ENCODE data around the gene SLC16A3. TPM values are rescaled to one million over a fixed set of nuclear protein-coding genes. Genes with fewer than 3 reads are reported as not detected.

SLC16A3 gene
- total and polyA plus RNA-seq, 12 donors, result 2.7 to 58.6 (median 32.7) TPM

DNA sequence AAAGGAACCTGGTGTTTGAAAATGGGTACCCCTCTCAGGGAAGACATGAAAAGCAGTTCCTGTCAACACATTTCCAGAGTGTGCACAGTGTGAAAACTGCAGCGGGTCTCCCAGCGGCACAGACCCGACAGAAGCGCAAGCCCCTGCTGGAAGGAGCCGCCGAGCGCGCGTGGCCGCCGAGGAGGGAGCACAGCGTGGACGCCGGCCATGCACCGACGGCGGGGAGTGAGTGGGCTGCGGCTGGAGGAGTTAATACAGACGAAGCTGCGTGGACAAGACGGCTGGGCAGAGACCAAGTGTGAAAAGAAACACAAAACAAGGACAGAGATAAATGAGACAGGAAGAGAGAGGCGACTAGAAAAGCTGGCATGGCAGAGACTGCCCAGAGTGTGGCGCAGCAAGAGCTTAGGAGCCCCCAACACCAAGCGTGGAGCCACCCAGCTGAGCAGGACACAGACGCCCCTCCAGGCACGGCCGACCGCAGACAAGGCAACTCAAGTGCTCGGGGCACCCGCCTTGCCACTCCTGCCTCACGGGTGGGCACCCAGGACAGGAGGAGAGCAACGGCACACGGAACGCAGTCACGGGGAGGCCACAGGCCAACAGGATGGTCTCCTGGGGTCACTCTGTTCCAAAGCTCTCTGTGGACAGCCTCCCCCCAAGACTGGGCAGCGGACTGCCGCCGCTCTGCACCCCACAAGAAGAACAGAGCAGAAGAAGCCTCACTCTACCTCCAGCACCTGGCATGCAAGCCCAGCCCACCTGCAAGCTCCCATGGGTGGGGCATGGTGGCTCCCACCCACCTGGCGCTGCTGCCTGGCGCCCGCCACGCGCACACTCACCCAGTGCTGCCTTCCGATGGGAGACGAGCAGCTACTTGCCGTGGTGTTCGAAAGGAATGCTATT is 16.5 kb downstream of the SLC16A3 start:
- 84 to 88% (median 87%) methylated on average over 31 to 47 of the region's 47 CpGs for WGBS, 4 donors
- Histone ChIP-seq H3K4me3 (no peak overlapping the region), H3K27ac (peak overlapping the region in 3 of 5 donors; percentile 70 to 90 (median 87)), H3K4me1 (replicated peaks in 1 of 2) (peaks cover 45 to 58% of the 10 kb centered on the region in 2 donors), H3K36me3 (replicated peaks in 1 of 2) (peaks cover 0 to 76% of the 10 kb centered on the region in 2 donors), H3K9me3 (replicated peaks in 1 of 3) (no peaks in the 10 kb centered on the region), H3K27me3 (no peaks in the 10 kb centered on the region)
- peak in 1 of 7 donors; percentile 34 for DNase-seq
- intact Hi-C loops (cut with DNase I), result no loop called here
- no peak for TF ChIP-seq POLR2A (IDR thresholded peaks at IDR 0.05)
- TF ChIP-seq, protein P1, sequence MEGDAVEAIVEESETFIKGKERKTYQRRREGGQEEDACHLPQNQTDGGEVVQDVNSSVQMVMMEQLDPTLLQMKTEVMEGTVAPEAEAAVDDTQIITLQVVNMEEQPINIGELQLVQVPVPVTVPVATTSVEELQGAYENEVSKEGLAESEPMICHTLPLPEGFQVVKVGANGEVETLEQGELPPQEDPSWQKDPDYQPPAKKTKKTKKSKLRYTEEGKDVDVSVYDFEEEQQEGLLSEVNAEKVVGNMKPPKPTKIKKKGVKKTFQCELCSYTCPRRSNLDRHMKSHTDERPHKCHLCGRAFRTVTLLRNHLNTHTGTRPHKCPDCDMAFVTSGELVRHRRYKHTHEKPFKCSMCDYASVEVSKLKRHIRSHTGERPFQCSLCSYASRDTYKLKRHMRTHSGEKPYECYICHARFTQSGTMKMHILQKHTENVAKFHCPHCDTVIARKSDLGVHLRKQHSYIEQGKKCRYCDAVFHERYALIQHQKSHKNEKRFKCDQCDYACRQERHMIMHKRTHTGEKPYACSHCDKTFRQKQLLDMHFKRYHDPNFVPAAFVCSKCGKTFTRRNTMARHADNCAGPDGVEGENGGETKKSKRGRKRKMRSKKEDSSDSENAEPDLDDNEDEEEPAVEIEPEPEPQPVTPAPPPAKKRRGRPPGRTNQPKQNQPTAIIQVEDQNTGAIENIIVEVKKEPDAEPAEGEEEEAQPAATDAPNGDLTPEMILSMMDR (IDR thresholded peaks at IDR 0.05), result no peak

DNA sequence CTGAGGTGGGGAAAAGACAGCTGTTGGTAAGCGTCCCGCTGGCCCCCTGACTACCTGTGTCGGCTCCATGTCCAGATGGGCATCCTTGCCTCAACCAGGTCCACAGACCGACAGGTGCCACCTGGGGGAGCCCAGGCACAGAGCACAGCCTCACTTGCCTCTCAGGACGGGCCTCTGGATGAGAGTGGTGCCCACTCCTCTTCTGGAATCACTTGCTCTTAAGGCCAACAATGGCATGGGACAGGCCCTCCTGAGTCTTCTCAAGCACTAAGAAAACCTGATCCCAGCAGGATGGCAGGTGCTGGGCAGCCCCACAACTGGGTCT is 17.2 kb downstream of the SLC16A3 start:
- peaks cover 38 to 52% of the 10 kb centered on the region in 2 donors for H3K4me1 ChIP-seq (replicated peaks in 1 of 2)
- TF ChIP-seq POLR2A (IDR thresholded peaks at IDR 0.05), result no peak
- TF ChIP-seq, protein P1 (IDR thresholded peaks at IDR 0.05), result no peak
- no peaks in the 10 kb centered on the region for H3K27me3 ChIP-seq
- peak in 1 of 7 donors; percentile 30 for DNase-seq
- peaks cover 0 to 83% of the 10 kb centered on the region in 2 donors for H3K36me3 ChIP-seq (replicated peaks in 1 of 2)
- no peak overlapping the region for H3K4me3 ChIP-seq
- 94 to 100% (median 97%) methylated on average over 2 to 5 of the region's 5 CpGs for WGBS, 4 donors
- no peaks in the 10 kb centered on the region for H3K9me3 ChIP-seq (replicated peaks in 1 of 3)
- peak overlapping the region; percentile 67 to 90 (median 70) for H3K27ac ChIP-seq
- intact Hi-C loops (cut with DNase I), result no loop called here

DNA sequence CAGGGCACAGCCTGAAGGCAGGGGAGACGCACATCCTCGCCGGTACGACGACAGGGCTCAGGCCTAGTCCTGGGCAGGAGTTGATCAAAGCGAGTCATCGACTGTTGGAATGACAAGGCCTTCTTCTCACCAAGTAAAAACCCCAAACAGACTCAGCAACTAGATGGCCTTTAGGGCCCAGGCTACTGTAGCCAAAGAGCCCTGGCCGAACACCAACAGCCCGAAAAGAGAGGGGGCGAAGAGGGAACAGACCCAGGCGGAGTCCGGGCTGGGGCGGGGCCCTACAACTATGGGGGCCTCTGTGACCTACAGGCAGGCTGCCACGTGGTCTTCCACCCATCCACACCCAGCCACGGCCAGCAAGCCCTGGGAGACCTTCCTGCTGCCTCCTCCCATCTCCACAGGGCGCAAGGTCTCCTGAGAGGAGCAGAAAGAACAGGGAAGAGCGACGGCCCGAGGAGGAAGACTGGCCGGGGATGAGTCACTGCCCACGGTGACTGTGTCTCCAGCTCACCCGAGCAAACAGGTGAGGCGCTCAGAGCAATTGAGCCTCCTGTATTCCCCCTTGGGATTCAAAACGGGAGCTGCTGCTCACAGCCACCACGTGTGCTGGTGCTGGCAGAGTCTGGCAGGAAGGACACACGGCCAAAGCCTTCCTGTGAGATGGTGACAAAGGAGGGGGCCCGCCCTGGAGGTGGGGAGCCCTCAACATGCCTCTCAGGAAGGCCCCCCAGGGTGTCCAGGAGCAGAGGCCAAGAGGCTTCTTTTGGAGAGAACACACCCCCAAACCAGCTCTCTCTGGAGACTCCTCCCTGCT is 17.7 kb downstream of the SLC16A3 start:
- peak in 6 of 7 donors; percentile 77 to 84 (median 80) for DNase-seq
- Histone ChIP-seq H3K27me3 (no peaks in the 10 kb centered on the region), H3K9me3 (replicated peaks in 1 of 3) (no peaks in the 10 kb centered on the region), H3K4me1 (replicated peaks in 1 of 2) (peaks cover 33 to 46% of the 10 kb centered on the region in 2 donors), H3K36me3 (replicated peaks in 1 of 2) (peaks cover 0 to 88% of the 10 kb centered on the region in 2 donors), H3K4me3 (no peak overlapping the region), H3K27ac (peak overlapping the region; percentile 67 to 90 (median 70))
- intact Hi-C loops (cut with DNase I), result no loop called here
- TF ChIP-seq, protein P1 (IDR thresholded peaks at IDR 0.05), result no peak
- TF ChIP-seq POLR2A (IDR thresholded peaks at IDR 0.05), result no peak
- 27 to 37% (median 31%) methylated on average over 10 to 27 of the region's 27 CpGs for WGBS, 4 donors

Data from adrenal gland (tissue), 12 donors.